Measurements from ENCODE around the gene PEX6.
"Not testable (repeated sequence)": the region's sequence is repeated elsewhere in the genome, so short reads cannot be mapped to it uniquely, and the experiment has no call there.

The PEX6 gene

GRCh38 chr6:43007126-43007525 lies 28.1 kb upstream of the PEX6 start:
- Histone ChIP-seq H3K36me3 (peaks cover 79% of the 10 kb centered on the region), H3K27ac (no peak overlapping the region), H3K27me3 (ENCODE audit: insufficient read depth, low read depth, severe bottlenecking) (no peaks in the 10 kb centered on the region), H3K4me3 (ENCODE audit: low read depth, low read length) (no peak overlapping the region), H3K9me3 (ENCODE audit: severe bottlenecking) (no peaks in the 10 kb centered on the region)
- no peak for DNase-seq
- TF ChIP-seq, protein P1, sequence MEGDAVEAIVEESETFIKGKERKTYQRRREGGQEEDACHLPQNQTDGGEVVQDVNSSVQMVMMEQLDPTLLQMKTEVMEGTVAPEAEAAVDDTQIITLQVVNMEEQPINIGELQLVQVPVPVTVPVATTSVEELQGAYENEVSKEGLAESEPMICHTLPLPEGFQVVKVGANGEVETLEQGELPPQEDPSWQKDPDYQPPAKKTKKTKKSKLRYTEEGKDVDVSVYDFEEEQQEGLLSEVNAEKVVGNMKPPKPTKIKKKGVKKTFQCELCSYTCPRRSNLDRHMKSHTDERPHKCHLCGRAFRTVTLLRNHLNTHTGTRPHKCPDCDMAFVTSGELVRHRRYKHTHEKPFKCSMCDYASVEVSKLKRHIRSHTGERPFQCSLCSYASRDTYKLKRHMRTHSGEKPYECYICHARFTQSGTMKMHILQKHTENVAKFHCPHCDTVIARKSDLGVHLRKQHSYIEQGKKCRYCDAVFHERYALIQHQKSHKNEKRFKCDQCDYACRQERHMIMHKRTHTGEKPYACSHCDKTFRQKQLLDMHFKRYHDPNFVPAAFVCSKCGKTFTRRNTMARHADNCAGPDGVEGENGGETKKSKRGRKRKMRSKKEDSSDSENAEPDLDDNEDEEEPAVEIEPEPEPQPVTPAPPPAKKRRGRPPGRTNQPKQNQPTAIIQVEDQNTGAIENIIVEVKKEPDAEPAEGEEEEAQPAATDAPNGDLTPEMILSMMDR (IDR thresholded peaks at IDR 0.05; ENCODE audit: low read depth, low read length) = no peak

- no peak for DNase-seq
- H3K27ac ChIP-seq = no peak overlapping the region
- H3K9me3 ChIP-seq (ENCODE audit: severe bottlenecking) = no peaks in the 10 kb centered on the region
- no peak overlapping the region for H3K4me3 ChIP-seq (ENCODE audit: low read depth, low read length)
- peaks cover 75% of the 10 kb centered on the region for H3K36me3 ChIP-seq
- no peaks in the 10 kb centered on the region for H3K27me3 ChIP-seq (ENCODE audit: insufficient read depth, low read depth, severe bottlenecking)
- TF ChIP-seq, protein P1 (IDR thresholded peaks at IDR 0.05; ENCODE audit: low read depth, low read length) = no peak
Measured at GRCh38 chr6:43006251-43006650, 27.3 kb upstream of the PEX6 start.

- TF ChIP-seq, protein P1 (IDR thresholded peaks at IDR 0.05; ENCODE audit: low read depth, low read length) = no peak
- Histone ChIP-seq H3K27ac (no peak overlapping the region), H3K4me3 (ENCODE audit: low read depth, low read length) (no peak overlapping the region), H3K9me3 (ENCODE audit: severe bottlenecking) (no peaks in the 10 kb centered on the region), H3K36me3 (peaks cover 74% of the 10 kb centered on the region), H3K27me3 (ENCODE audit: insufficient read depth, low read depth, severe bottlenecking) (no peaks in the 10 kb centered on the region)
- DNase-seq = no peak
Measured at GRCh38 chr6:43005844-43006243, 26.9 kb upstream of the PEX6 start.

DNA sequence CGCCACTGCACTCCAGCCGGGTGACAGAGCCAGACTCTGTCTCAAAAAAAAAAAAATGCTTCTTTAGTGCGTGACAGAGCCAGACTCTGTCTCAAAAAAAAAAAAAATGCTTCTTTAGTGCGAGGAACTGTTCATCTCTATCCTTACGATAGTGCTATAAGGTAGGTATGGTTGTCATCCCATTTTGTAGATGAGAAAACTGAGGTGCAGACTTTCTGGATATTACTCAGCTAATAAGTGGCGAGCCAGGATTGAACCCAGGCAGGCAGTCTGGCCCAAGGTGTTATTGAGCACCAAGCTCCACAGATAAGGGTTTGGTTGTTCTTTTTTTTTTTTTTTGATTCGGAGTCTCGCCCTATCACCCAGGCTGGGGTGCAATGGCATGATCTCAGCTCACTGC lies 22.9 kb upstream of the PEX6 start:
- peaks cover 53% of the 10 kb centered on the region for H3K36me3 ChIP-seq
- no peaks in the 10 kb centered on the region for H3K9me3 ChIP-seq (ENCODE audit: severe bottlenecking)
- no peak for DNase-seq
- TF ChIP-seq, protein P1 (IDR thresholded peaks at IDR 0.05; ENCODE audit: low read depth, low read length) = no peak
- no peak overlapping the region for H3K4me3 ChIP-seq (ENCODE audit: low read depth, low read length)
- H3K27me3 ChIP-seq (ENCODE audit: insufficient read depth, low read depth, severe bottlenecking) = no peaks in the 10 kb centered on the region
- H3K27ac ChIP-seq = no peak overlapping the region

DNA sequence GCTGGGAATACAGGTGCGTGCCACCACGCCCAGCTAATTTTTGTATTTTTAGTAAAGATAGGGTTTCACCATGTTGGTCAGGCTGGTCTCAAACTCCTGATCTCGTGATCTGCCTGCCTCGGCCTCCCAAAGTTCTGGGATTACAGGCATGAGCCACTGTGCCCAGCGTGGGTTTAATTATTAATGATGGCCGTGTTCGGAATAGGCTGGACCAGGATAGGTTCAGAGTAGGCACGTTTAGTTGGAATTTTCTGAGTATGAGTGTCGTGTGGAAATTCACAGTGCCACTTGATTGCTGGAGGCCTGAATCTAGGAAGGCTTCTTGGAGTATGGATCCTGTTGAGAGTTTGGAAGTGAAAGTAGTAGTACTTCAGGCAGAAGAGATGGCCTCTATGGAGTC lies 19.2 kb upstream of the PEX6 start:
- H3K4me3 ChIP-seq (ENCODE audit: low read depth, low read length) = not testable (repeated sequence)
- peaks cover 47% of the 10 kb centered on the region for H3K36me3 ChIP-seq

DNA sequence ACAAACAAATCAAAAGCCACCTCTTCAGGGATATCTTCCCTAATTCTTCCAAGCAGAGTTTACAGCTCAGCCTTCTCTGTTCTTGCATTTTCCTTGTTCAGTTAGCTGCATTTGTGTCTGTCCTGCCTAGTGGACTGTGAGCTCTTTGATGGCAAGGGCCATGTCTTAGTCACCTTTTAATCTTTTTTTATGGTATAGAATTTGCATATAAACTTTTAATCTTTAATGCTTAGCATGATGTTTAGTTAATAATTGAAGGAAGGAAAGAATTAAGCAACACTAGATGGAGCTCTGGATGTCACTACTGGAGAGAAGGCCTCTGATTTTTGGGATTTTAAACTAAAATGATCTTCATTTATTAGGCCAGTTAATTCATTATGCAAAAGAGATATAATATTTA lies 17.5 kb upstream of the PEX6 start:
- Histone ChIP-seq H3K4me3 (ENCODE audit: low read depth, low read length) (no peak overlapping the region), H3K36me3 (peaks cover 49% of the 10 kb centered on the region), H3K27ac (no peak overlapping the region), H3K9me3 (ENCODE audit: severe bottlenecking) (no peaks in the 10 kb centered on the region), H3K27me3 (ENCODE audit: insufficient read depth, low read depth, severe bottlenecking) (no peaks in the 10 kb centered on the region)
- DNase-seq = no peak
- TF ChIP-seq, protein P1 (IDR thresholded peaks at IDR 0.05; ENCODE audit: low read depth, low read length) = no peak

More for the DNA sequence above, 19.2 kb upstream of the PEX6 start:
- not testable (repeated sequence) for DNase-seq; H3K27me3 ChIP-seq (ENCODE audit: insufficient read depth, low read depth, severe bottlenecking); H3K27ac ChIP-seq; H3K9me3 ChIP-seq (ENCODE audit: severe bottlenecking)
